HG03175 (cell line): ENCODE data around the gene NTN4.
"Not testable (repeated sequence)": the region's sequence is repeated elsewhere in the genome, so short reads cannot be mapped to it uniquely, and the experiment has no call there.

Source experiments
- ATAC-seq: cut with Tn5 transposase; IDR thresholded peaks from one replicate; pipeline ENCODE4 v1.9.1; 2021; ENCODE audit warnings: mild to moderate bottlenecking, moderate library complexity; ENCODE audit not compliant: unreplicated experiment

The NTN4 gene

GRCh38 chr12:95796982-95797289, 6.4 kb upstream of the NTN4 start:
- ATAC-seq = no peak

GRCh38 chr12:95796225-95796981, 5.8 kb upstream of the NTN4 start:
- ATAC-seq = no peak

- no peak for ATAC-seq
Observed at GRCh38 chr12:95790917-95791849, 619 bp upstream of the NTN4 start.

GRCh38 chr12:95789126-95790032, 1.2 kb downstream of the NTN4 start:
- ATAC-seq = no peak

GRCh38 chr12:95788637-95789036, 1.9 kb downstream of the NTN4 start:
- no peak for ATAC-seq

GRCh38 chr12:95787274-95787818, 3.2 kb downstream of the NTN4 start:
- ATAC-seq = no peak

DNA sequence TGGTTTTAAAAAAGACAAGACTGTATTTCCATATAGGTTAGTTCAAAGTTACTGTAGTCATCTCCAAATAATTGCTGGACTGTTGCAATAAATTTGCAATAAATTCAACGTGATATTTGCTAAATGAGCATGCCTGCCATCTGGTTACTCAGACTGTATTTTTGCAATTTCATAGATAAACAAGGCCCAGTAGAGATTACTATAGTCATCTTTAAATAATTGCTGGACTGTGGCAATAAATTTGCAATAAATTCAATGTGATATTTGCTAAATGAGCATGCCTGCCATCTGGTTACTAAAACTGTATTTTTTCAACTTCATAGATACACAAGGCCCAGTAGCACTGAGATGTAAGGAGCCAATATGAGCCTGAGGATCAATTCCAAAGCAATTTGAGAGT, 5.6 kb downstream of the NTN4 start:
- ATAC-seq = no peak

DNA sequence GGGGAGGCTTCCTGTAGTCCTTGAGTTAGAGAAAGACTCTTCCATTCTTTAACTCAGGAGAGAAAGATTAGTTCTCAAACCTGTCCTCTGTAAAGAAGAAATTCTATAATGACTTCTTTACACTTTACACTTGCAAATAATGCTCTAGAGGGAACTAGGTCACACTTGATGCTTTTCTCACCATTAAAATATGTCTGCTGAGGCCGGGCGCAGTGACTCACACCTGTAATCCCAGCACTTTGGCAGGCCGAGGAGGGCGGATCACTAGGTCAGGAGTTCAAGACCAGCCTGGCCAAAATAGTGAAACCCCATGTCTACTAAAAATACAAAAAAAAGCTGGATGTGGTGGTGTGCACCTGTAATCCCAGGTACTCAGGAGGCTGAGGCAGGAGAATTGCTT, 6.3 kb downstream of the NTN4 start:
- ATAC-seq = no peak

DNA sequence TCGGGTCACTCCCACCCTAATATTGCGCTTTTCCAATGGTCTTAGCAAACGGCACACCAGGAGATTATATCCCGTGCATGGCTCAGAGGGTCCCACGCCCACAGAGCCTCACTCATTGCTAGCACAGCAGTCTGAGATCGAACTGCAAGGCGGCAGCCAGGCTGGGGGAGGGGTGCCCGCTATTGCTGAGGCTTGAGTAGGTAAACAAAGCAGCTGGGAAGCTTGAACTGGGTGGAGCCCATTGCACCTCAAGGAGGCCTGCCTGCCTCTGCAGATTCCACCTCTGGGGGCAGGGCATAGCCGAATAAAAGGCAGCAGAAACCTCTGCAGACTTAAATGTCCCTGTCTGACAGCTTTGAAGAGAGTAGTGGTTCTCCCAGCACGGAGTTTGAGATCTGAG, 15.1 kb downstream of the NTN4 start:
- ATAC-seq = not testable (repeated sequence)

DNA sequence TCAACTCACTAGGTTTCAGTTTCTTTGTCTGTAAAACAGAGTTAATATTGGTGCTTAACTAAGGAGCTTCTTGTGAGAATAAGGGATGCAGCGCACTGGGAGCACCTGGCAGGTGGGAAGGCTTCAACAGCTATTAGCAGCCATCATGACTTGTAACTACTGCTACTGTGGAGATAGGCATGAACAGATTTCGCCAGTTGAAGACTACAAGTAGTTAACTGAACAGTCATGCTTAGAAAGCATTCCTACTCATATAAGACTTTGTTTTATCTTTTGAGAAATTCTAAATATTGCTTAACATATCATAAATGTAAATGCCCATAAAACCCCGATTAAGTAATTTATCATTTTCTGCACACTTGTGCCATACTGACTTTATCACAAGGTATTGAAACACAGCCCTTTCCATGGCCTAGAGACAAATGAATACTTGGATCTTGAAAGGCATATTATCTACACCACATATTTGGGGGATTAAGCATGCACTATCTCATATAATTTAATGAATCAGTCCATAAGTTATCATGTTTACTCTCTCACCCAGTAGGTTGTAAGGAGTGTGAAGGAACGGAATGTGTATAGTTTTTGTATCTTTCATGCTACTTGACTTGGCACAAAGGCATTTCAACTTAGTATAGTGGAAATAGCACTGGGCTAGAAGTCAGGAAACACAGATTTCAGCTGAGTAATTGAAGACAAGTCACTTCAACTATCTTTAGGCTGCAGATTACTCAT, 16.1 kb downstream of the NTN4 start:
- ATAC-seq = no peak

DNA sequence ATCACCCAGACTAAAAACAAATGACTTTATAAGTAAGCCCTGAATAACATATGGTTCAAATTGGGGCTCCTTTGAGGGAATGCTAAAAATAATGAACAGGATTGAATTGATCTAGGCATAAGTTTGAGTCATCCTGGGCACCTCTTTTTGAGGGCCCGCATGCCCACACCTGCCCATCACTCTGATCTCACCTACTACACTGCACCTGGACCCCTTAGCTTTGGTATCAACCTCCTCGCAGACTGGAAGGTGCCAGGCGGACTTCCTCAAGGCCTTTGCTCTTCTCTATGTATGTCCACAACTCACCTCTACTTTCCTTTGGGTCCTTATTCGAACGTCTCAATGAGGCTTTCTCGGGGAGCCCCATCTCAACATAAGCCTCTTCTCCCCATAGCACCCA, 17.2 kb downstream of the NTN4 start:
- ATAC-seq = no peak

- ATAC-seq = no peak
Observed at GRCh38 chr12:95767703-95768102, 22.9 kb downstream of the NTN4 start.

DNA sequence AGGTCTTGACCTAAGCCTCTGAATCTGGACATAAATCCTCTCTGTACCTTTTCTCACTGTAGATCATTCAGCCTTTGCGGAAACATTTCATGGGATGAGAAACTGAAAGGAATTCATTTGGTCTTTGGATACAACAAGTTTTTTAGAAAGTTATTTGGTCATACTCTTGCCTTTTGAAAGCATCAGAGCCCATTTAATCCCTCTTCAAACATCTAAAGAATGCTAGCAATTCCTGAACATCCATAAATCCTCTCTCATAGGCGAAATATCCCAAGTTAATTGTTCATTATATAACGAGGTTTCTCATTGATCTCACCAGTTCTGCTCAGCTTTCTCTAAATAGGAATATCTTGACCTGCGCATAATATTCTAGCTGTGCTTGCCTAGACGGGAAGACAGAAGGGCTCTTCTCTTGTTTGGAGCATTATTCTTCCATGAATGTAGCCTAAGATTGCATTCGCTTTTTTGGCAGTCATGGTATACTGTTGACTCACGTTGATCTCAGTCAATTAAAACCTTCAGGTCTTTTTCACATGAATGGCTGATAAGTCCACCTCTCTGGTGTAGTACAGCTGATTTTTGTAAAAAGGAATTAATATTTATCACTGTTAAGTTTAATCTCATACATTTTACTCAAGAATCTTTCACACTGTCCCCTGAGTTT, 24.1 kb downstream of the NTN4 start:
- no peak for ATAC-seq

DNA sequence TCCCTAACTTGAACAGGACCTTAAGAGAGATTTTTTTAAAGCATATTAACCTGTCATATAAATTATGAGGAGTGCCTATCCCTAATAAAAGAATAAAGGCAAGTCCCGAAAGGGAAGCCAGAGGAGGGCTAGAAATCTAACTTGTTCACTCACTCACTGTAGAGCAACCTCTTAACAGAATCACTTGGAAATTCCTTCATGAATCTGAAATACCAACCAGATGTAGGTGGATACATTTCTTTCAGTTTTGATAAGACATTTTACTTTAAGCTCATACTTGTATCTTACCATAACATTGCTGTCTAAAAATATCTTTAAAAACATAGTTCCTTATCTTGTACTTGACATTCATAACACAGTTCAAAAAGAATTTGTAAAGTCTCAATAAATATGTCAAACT, 25.7 kb downstream of the NTN4 start:
- ATAC-seq = no peak

DNA sequence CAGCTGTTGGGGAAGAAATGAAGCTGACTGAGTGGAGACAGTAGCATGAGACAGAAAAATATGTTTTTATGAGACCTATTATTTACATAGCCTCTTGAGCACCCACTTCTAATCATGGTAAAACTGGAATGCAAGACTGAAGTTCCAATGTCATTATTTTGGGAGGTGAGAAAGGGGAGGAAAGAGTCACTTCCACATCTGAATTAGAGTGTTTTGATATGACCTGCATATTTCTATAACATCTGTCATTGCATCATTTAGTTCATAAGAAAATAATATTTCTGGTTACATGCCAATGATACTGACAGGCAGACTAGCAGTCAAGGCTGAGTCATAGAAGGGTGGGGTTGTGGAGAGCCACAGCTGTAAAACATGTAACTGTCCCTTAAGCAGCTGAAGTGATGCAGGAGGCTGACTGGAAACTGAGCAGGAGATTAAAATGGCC, 26.7 kb downstream of the NTN4 start:
- ATAC-seq = no peak

GRCh38 chr12:95762123-95762785, 28.3 kb downstream of the NTN4 start:
- no peak for ATAC-seq

DNA sequence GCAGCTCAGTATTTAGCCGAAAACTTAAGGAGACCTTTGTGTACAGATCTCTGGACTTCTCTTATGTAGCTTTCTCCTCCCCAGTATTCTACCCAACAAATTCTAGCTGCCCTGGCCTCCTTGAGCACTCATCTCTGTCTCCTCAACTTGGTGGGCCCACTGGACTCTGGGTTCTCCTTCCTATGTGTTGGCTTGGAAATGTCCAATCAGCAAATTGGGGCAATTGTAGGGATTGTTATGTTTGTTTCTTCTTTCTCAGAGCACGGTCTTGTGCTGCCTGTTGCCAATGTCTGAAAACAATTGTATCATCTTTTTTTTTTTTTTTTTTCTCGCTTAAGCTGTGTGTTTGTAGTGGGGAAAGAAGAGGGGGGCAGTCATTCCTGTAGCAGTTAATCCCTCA, 30.2 kb downstream of the NTN4 start:
- ATAC-seq = no peak

DNA sequence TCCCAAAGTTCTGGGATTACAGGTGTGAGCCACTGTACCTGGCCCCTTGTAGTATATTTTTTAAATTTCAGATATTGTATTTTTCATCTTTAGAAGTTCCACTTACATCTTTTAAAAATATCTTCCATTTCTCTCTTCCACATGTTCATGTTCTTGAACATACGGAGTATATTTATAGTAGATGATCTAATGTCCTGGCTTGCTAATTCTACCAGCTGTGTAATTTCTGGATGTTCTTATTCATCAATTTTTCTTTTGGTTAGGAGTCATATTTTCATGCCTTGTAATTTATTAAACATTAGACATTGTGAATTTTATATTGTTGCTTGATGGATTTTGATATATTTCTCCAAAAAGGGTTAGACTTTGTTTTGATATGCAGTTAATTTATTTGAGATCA, 30.8 kb downstream of the NTN4 start:
- ATAC-seq = no peak

- ATAC-seq = no peak
Observed at GRCh38 chr12:95759039-95759438, 31.5 kb downstream of the NTN4 start.
